ENCODE measurements around the gene TEPSIN.

TEPSIN gene

DNA sequence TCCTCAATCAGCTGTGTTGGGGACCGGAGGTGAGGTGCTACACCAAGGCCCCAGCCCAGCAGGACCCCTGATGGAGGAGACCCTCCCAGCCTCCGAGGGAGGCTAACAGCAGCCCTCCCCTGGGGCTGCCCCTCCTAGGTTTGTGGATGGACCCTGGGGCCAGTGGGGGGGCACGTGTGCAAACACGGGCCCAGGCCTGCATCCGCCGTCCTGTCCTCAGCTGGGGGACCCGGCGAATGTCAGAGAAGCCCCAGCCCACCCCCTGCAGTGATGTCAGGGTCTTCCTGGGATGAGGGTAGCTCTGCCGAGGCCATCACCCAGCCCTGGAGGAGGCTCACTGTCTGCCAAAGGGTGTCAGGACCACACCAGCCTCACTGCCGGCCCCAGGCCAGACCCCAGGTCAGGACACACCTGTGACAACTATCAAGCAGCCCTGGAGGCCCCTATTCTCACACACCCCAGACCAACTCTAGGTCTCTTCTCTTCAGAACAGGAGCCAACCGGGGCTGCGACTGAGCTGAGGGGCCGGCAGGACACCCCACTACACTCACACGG, 42.8 kb downstream of the TEPSIN start:
- DNase-seq, result no peak

DNA sequence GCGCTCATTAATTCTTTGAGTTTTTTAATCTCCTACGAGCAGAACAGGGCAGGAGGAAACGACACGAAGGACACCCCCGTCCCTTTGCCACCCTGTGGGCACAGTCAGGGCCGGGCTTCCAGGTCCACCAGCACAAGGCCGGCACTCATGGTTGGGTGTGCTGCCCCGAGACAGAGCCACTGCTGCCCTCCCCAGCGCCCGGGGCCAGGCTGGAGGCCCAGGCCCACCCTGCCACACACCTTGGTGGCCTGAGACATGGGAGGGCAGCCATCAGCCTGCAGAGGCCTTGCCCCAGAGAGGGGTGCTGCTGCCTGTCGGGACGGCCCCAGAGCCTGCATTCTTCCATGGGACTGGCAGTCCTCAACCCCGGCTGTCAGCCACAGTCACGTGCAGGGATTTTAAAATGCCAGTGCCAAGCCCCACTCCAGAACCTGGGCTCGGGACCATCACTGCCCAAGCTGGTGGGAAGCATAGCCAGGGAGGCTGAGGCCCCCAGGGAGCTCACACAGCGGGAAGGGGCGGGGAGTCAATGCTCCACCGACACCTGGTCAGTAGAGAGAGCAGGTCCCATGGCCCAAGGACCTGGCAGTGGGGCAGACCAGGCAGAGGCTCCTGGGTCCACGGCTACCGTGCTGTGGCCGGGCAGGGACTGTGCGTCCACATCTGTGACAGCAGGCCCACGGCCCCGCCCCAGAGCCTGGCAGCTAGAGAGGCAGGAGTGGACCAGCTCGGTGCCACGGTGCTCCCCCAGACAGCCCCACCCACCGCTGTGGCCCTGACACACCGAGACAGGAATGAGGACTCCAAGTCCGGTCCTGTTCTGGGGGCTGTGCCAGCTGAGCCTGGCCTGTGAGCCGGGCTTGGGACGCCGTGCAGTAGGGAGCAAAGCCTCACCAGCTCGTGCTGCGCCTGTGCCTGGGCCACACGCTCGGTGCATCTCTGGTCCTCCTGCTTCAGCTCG, 43.6 kb downstream of the TEPSIN start:
- no peak for DNase-seq

DNA sequence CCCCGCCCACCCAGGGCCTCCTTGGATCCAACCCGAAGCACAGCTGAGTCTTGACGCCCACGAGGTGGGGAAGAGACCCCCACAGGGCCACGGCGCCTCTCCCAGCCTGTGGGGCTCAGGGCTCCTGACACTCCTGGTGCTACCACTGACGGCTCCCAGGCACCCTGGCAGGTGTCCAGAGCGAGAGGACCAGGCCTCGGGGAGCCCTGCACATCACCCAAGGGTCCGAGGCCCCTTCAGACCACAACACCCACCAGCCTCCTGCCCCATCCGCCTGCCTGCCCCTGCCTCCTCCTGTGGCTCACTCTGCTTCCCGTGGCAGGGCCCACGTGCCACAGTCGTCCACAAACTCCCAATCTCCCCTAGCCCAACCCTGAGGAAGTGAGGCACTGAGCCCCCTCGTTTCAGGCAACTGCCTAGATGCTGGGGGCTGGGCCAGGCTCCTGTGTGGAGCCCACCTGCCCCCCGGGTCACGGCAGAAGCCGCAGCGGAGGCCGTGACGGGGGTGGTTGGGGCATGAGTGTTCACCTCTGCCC, 44.6 kb downstream of the TEPSIN start:
- no peak for DNase-seq

DNA sequence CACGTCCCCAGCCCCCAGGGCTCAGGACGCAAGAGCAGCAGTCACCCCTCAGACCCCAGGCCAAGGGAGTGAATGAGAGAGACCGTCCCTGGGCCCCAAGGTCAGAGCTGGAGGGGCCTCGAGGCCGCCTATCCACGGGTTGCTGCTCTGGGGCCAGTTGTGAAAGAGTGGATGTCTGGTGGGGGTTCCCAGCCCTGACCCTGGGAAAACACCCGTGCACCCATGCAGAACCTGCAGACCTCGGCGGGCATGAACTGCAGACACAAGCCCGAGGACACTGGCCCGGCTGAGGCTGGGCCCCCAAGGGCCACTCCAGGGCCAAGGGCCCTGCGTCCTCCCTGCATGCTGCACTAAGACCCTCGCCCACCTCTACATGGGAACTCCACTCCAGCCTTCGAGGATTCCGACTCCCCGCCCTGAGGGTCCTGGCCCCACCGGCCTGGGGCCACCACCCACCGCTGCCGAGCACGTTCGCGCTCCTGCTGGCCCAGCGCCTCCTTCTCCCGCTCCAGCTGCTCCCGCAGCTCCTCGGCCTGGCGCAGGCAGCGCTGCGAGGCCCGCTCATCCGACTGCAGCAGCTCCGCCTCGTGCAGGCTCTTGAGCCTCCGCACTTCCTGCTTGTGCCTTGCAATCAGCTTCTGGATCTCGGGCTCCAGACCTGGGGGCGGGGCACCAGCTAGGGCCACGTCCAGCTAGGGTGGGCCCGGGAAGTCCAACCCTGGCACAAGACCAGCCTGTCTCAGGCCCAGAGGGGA, 45.2 kb downstream of the TEPSIN start:
- no peak for DNase-seq

DNA sequence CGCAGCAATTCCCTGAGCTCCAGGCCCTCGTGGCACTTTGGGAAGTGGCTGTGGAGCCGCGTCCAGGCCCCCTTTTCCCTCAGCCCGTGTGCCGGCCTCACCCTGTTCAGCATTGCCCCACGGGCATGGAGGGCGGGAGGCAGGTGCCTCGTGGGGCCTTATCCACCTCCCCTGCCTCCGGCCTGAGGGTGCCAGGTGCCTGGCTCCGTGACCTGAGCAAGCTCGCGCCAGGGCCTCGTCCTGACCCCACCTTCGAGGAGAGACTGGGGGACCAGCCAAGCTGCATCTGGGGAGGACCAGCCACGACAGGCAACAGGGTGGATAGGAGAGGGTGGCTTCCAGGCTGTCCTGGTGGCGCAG, 45.8 kb downstream of the TEPSIN start:
- DNase-seq, result no peak

DNA sequence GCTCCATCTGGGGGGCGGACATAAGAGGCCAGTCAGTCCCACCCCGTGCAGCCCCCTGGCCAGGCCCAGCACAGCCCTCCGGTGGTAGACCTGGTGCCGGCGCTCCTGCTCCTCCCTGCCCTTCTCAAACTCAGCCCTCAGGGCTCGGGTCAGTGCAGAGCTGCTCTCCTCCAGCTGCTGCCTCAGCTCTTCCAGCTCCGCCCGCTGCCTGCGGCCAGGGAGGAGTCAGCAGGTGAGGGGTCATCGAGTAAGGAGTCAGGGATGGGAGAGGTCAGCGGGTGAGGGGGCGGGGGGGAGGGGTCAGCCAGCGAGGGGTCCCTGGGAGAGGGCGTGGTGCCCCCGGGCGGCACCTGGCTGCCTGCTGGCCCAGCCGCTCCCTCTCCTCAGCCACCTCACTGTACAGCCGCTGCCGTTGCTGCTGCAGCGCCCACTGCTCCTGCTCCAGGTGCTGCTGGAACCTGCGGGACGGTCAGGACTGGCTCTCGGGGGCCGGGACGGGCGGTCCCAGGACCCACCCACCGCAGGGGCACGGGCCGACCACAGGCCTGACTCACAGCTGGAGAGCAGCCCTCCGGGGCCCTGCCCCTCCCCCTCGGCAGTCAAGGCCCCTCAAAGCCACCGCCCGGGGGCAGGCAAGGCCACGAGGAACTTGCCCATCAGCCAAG, 46.3 kb downstream of the TEPSIN start:
- no peak for DNase-seq

DNA sequence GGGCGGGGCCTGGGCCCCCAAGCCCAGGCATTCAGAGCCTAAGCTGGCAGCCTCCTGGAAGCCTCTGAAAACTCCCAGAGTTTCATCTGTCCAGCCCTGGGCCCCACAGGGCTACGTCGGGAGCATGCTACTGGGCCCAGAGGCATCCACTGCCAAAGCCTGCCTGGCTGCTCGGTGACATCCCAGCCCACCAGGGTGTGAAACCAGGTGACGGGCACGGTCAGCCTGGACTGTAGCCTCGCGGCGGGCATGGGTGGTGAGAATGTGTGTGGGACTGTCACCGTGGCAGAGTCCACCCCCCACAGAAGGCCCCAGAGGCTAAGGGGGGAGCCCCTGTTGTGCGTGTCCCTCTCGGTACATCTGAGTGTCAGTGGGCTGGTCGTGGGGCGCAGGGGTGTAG, 47.2 kb downstream of the TEPSIN start:
- no peak for DNase-seq

DNA sequence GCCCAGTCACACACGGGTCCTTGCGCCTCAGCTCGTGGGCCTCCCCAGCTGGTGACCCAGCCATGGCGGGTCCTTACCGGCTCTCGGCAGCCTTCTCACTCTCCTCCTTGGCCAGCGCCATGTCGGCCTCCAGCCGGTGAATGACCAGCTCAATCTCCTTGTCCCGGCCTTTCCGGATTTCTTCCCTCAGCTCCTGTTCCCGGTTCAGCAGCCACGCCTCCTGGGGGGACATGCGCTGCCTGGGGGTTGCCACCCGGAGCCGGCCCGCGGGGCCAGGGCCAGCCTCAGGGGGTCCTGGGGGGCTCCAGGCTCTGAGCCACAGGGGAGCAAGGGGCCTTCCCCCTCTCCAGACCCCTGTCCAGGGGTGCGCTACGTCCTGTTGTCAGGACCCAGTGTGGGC, 47.7 kb downstream of the TEPSIN start:
- DNase-seq, result no peak

DNA sequence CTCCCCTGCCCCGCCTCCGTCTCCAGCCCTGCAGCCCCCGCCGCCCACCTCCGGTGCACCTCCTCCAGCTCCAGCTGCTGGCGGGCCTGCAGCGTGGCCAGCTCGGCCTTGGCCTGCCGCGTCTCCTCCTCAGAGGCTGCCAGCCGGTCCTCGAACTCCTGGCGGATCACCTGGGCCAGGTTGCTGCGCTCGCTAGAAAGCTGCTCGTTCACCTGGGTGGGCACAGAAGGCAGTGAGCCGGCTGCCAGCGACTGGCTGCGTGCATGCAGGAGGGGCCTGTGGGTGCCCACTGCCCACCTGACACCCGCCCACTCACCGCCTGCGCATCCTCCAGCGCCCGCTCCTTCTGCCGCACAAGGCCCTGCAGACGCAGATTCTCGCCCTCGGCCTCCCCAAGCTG, 48.3 kb downstream of the TEPSIN start:
- DNase-seq, result no peak

DNA sequence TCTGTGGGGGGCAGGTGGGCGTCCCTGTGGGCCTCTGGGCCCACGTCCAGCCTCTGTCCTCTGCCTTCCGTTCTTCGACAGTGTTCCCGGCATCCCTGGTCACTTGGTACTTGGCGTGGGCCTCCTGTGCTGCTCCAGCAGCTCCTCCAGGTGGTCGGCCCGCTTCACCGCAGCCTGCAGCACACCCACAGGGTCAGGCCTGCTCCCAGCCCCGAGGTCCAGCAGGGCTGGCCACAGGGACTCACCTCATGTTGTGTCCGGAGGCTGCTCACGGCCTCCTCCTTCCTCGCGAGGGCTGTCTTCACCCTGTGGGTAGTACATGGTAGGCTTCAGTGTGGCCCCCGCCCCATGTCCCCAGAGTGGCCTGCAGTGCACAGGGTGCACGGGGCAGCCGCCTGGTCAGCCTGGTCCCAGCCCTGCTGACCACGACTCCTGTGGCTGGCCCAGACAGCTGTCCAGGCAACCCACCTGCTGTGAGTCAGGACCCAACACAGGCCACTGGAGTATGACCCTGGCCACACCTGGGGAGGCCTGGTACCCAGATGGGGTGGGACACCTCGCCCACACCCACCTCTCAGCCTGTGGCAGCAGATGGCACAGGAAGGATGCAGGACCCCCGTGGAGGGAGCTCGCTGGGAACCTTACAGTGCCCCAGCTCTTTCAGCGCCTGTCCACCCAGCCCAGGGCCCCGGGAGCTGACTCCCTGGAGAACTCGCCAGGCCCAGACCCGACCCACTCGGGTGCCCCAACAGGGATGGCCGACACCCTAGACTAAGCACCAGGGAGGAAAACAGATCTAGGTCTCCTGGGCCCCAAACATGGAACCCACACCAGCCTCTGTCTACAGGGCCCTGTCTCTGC, 49.0 kb downstream of the TEPSIN start:
- no peak for DNase-seq

DNA sequence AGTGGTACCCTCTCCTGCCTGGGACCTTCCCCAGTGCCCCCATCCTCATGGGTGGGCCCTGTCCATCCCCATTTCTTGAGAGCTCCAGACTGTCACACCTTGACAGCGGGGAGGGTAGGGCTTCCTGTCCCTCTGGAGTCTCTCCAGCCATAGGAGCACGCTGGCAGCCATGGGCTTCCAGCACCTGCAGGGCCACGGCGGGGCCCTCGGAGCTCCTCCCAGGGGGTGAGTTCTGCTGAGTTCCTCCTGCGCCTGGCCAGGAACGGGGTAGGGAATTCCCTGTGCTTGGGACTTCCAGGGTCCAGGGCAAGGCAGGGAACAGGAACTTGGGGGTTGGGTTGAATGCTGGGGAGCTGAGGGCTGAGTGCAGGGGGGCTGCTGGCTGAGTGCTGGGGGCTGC, 49.8 kb downstream of the TEPSIN start:
- no peak for DNase-seq

DNA sequence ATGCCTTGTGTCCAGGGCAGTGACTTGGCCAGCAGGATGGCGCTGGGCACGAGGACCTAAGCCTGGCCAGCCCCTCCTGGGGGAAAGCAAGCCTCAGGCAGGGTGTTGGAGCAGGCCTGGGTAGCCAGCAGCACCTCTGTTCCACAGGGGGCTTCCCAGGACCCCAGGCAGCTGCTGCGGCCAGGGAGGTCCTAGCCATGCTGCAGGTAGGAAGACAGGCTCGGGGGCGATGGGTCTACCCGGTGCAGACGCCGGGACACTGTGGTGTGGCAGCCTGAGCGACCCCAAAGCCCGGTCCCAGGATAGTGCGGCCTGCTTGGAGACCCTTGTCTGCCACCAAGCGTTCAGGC, 50.4 kb downstream of the TEPSIN start:
- no peak for DNase-seq

DNA sequence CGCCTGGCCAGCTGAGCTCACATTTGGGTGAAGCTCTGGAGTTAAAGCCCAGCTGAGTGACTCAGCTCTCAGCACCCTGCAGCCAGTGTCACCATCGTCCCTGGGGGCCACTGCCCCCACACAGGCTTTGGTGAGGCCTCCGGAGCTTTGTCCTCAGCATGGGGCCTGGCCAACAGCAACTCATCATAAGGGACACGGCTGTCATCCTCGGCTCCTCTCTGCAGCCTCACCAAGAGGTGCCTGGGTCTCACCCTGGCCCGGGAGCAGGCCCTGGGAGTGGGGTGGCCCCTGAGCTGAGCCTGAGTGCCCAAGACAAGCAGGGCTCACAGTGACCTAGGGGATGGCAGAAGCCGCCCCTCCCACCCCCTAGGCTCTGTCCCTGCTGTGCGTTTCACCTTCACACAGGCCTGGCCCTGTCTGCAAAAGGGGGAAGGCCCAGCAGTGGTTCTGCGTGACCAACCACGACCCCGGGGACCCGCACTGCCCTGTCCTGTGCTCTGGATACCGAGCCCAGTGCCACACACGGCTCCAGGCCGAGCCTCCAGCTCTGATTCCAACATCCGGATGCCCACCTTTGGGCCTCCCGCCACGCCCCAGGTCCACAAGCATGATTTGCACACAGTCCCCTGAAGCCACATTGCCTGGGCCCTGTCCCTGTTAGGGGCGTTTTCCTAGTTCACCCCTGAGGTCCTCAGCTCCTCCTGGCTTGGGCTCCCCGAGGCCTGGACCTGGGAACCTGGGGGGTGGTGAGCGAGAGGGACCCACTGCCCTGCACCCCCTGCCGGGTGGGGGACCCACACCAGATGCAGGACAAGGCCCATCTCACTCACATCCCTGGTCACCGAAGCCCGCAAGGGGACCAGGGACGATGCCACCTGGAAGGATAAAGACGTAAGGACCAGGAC, 51.0 kb downstream of the TEPSIN start:
- DNase-seq, result no peak

DNA sequence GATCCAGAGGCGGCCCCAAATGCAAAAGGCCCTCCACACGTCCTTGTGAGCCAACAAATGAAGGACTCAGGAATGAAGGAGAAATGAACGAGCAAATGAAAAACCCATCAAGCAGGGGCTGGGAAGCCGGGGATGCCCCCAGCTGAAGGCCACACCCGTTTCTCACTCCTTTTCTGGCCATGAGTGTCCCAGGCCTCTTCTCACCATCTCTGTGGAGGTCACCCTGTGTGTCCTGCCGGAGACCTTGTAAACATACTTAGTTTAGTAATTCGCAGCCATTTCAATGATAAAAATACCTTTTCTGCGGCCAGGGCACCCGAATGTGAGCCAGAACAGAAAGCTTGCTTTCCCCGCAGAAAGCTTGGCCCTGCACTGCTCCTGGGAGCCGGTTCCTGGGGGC, 51.7 kb downstream of the TEPSIN start:
- no peak for DNase-seq

DNA sequence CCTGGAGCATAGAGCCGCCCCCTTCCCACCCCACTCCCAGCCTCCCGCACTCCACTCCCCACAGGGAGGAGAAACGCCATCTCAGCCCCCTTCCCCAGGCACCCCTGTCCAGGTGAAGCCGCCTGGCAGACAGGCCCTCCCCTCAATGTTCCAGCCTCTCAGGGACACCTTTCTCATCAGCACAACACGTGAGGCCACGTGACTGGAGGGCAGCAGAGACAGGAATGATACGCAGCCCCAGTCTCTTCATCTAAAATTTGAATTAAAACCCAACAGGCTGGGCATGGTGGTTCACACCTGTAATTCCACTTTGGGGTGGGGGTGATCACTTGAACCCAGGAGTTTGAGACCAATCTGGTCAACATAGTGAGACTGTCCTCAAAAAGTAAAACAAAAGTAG, 52.7 kb downstream of the TEPSIN start:
- DNase-seq, result no peak

DNA sequence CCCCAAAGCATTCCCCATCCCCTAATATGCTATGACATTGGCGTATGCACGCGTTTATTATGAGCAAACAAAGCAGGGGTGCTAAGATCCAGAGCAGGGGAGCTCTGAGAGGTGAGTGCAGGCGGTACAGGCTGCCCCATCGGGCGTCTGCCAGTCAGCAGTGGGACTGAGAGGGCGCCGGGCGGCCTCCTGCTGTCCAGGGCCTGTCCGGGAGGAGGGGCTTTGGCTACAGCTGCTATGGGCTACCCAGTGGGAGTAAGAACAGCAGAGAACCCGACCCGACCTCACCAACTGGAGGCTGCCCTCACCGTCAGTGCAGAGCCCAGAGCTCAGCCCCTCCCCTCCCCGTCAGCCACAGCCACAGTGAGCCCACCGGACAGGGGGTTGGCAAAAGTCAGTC, 54.3 kb downstream of the TEPSIN start:
- no peak for DNase-seq

DNA sequence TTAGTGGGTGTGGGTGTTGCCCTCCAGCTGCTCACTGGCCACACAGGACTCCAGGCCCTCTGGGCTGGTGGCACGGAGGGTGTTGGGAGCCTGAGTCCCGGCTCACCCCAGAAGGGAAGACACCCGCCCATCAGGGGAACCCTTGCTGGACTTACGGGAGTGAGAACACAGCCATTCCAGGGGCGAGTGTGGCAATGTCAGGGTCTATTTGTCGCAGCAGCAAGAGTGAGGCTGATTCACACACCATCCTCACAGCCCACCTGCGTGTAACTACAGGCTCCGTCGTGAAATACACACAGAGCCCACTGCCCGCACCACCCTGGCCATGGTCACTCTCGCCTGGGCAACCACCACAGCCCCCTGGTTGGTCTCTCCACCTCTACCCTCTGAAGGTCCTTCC, 55.0 kb downstream of the TEPSIN start:
- DNase-seq, result no peak

DNA sequence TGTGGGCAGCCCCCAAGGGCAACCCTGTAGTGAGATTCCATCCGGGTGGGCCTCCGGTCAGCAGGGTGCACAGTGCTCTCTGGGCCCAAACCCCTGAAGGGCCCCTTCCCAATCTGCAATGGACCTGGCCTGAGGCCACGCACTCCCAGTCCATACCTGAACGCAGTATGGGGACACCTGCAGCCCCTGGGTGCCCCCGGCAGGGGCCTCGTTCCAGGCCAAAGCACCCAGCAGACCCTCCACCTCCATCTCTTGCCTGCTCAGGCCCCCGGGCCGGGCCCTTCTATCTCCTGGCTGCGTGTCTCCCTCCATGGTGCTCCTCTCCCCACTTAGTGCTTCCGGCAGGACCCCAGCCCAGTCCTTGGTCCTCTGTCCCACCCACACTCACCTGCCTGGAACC, 55.5 kb downstream of the TEPSIN start:
- no peak for DNase-seq

DNA sequence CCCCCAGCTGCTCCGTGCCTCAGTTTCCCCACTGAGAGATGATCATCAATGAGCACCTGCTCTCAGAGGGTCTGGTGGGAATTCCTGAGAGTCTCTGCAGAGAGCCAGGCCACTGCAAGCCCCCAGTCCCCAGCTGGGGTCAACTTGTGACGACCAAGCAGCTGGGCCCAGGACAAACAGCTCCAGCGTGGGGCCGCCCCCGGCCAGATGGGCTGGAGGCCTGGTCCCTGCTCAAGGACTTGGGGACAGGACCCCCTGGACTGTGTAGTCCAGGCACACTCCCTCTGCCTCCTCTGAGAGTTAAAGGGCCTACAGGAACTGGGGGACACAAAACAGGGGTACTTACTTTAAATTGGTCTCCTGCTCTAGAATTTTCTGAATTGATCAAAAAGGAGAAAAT, 56.3 kb downstream of the TEPSIN start:
- no peak for DNase-seq

DNA sequence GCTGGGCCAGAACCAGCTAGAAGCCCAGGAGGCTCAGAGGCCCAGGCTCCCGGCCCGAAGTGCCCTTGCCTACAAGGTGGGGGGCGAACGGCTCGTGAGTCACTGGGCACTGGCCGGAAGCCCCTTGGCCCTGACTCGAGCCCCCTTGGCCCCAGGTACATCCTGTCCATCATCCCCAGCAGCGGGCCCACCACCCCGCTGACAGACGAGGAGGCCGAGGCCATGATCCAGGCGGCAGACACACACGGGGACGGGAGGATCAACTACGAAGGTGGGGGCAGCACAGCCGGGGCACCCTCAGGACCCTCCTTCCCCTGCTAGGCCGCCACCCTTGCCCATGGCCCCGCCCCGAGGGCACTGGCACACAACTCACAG, 57.1 kb downstream of the TEPSIN start:
- DNase-seq, result no peak
